T-cell (primary cell): Measurements from ENCODE around the gene RNU6-9. TPM values are rescaled to one million over a fixed set of nuclear protein-coding genes. Genes with fewer than 3 reads are reported as not detected.

Source experiments
- total RNA-seq, 35 experiments: library from RNA in 6 of 35; stranded (reverse) in 6 of 35; fragments of 120-200 nt in 1 of 35; gene quantifications; one replicate each; pipeline versions ENCODE4 v1.2.1 to v1.2.4 and lab custom pipeline; 2013 to 2026

The RNU6-9 gene
- total RNA-seq, 5 donors from 2014 or later (not counting 1 experiment from before 2014, with no cell fraction given) = not detected

Other genes starting within 250 kb of the RNU6-9 start
- 100 to 1,000 TPM in 4 of 5 donors, 10 to 100 TPM in 1; 98.8 to 139 (median 118) TPM for gene RNF126, start 230.3 kb upstream of the RNU6-9 start, total RNA-seq
- gene FSTL3, start 217.1 kb upstream of the RNU6-9 start, total RNA-seq = 1 to 10 TPM; 2.0 to 5.3 (median 4.1) TPM
- gene PRSS57, start 198.0 kb upstream of the RNU6-9 start, total RNA-seq = 1 to 10 TPM in 3 of 5 donors, under 1 TPM in 1, not detected in 1; 0.86 to 2.5 (median 1.7) TPM
- under 1 TPM in 4 of 5 donors, not detected in 1; 0.19 to 0.57 (median 0.41) TPM for gene PALM, start 184.5 kb upstream of the RNU6-9 start, total RNA-seq
- under 1 TPM in 3 of 5 donors, not detected in 2; 0.10 to 0.16 (median 0.15) TPM for gene MISP, start 142.4 kb upstream of the RNU6-9 start, total RNA-seq
- gene PTBP1, start 96.0 kb upstream of the RNU6-9 start, total RNA-seq = 100 to 1,000 TPM; 307 to 343 (median 316) TPM
- under 1 TPM in 3 of 5 donors, not detected in 2; 0.22 to 0.36 (median 0.26) TPM for gene PLPPR3, start 71.5 kb upstream of the RNU6-9 start, total RNA-seq
- 1 to 10 TPM in 2 of 5 donors, under 1 TPM in 3; 0.20 to 1.2 (median 0.38) TPM for gene AZU1, start 65.6 kb upstream of the RNU6-9 start, total RNA-seq
- under 1 TPM in 1 of 5 donors, not detected in 4; 0.50 TPM for gene PRTN3, start 52.5 kb upstream of the RNU6-9 start, total RNA-seq
- gene ELANE, start 41.2 kb upstream of the RNU6-9 start, total RNA-seq = under 1 TPM in 1 of 5 donors, not detected in 4; 0.83 TPM
- 10 to 100 TPM in 1 of 5 donors, 1 to 10 TPM in 4; 2.8 to 10.3 (median 5.6) TPM for gene CFD, start 33.8 kb upstream of the RNU6-9 start, total RNA-seq
- 100 to 1,000 TPM in 1 of 5 donors, 10 to 100 TPM in 4; 55.0 to 105 (median 92.4) TPM for gene MED16, start 297 bp upstream of the RNU6-9 start, total RNA-seq
- 100 to 1,000 TPM; 190 to 252 (median 220) TPM for gene R3HDM4, start 19.7 kb downstream of the RNU6-9 start, total RNA-seq
- gene KISS1R, start 23.8 kb downstream of the RNU6-9 start, total RNA-seq = 1 to 10 TPM; 1.5 to 4.9 (median 2.8) TPM
- 10 to 100 TPM in 4 of 5 donors, 1 to 10 TPM in 1; 9.8 to 13.2 (median 12.0) TPM for gene ARID3A, start 32.6 kb downstream of the RNU6-9 start, total RNA-seq
- 10 to 100 TPM; 24.6 to 65.9 (median 53.5) TPM for gene WDR18, start 90.9 kb downstream of the RNU6-9 start, total RNA-seq
- under 1 TPM in 3 of 5 donors, not detected in 2; 0.07 to 0.44 (median 0.09) TPM for gene GRIN3B, start 106.9 kb downstream of the RNU6-9 start, total RNA-seq
- gene TMEM259, start 127.6 kb downstream of the RNU6-9 start, total RNA-seq = 100 to 1,000 TPM; 319 to 423 (median 372) TPM
- not detected for gene RNU6-2, start 128.0 kb downstream of the RNU6-9 start, total RNA-seq
- 100 to 1,000 TPM; 239 to 385 (median 314) TPM for gene CNN2, start 133.1 kb downstream of the RNU6-9 start, total RNA-seq
- 100 to 1,000 TPM; 166 to 217 (median 178) TPM for gene ABCA7, start 146.6 kb downstream of the RNU6-9 start, total RNA-seq
- 1,000 to 10,000 TPM in 3 of 5 donors, 100 to 1,000 TPM in 2; 729 to 1,130 (median 1,073) TPM for gene ARHGAP45, start 173.7 kb downstream of the RNU6-9 start, total RNA-seq
- 100 to 1,000 TPM in 3 of 5 donors, 10 to 100 TPM in 2; 75.7 to 119 (median 101) TPM for gene POLR2E, start 201.9 kb downstream of the RNU6-9 start, total RNA-seq
- gene GPX4, start 210.5 kb downstream of the RNU6-9 start, total RNA-seq = 100 to 1,000 TPM; 139 to 221 (median 196) TPM